ENCODE measurements around the gene NPB. TPM values are rescaled to one million over a fixed set of nuclear protein-coding genes. Genes with fewer than 3 reads are reported as not detected.

The NPB gene
- total and polyA plus RNA-seq, 2 donors (not counting 1 experiment from before 2014, with no cell fraction given) = 0.44 TPM; not detected in 1

DNA sequence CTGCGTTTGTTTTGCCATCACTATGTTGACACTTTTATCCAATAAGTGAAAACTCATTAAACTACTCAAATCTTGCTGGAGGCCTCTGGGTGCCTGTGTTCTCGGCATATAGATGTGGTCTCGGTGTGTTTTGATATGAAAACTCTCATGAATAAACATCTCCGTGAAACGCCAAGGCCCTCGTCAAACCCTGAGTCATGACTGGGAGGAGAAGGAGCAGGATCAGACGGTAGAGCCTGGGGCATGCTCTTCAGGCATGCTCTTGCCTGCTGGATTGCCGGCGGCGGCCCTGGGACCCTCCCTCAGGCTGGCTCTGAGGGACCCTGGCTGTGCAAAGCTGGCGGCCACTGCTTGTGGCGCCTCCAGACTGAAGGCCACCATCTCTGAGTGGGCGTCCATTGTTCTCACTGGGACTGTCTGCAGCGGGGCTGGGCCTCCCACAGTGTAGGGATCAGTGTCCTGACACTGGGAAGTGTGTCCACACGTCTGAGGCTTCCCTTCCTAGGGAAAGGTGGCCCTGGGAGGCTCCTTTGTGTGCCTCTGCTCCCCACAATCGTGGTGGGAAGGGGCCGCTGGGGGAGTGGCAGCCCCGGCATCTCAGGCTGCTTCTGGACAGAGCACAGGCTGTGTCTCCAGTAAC is 1.7 kb upstream of the NPB start:
- DNase-seq = no peak
- intact Hi-C loops (cut with micrococcal nuclease) = no loop called here
- CTCF ChIA-PET = no interaction called here
- no peaks in the 10 kb centered on the region for H3K9me3 Mint-ChIP-seq (ENCODE audit: insufficient read depth)
- no peak overlapping the region for H3K27ac Mint-ChIP-seq
- Histone ChIP-seq H3K79me2 (ENCODE audit: control insufficient read depth, insufficient read depth, low read length) (no peaks in the 10 kb centered on the region), H3K36me3 (replicated peaks in 1 of 2; ENCODE audit: control extremely low read depth in 1 of 2, control insufficient read depth in 1 of 2, extremely low read depth in 1 of 2, insufficient read depth in 2 of 2, low read length in 1 of 2) (peaks cover 0 to 45% of the 10 kb centered on the region in 2 experiments), H3K4me2 (replicated peaks; ENCODE audit: low read depth, low read length, poor library complexity, severe bottlenecking) (no peak overlapping the region), H3K27me3 (replicated peaks in 1 of 4; ENCODE audit: control extremely low read depth in 1 of 4, control insufficient read depth in 3 of 4, insufficient read depth in 4 of 4, low read length in 3 of 4) (peaks cover 0 to 20% (median 7%) of the 10 kb centered on the region in 4 experiments), H3K27ac (ENCODE audit: low read length in 2 of 2) (no peak overlapping the region), H2AFZ (ENCODE audit: insufficient read depth, low read depth, low read length, poor library complexity, severe bottlenecking) (no peak overlapping the region), H3K4me1 (ENCODE audit: control insufficient read depth in 2 of 2, insufficient read depth in 2 of 2, low read length in 2 of 2) (peaks cover 6 to 15% of the 10 kb centered on the region in 2 donors), H4K20me1 (ENCODE audit: control insufficient read depth, insufficient read depth, low read length, poor library complexity, severe bottlenecking) (no peaks in the 10 kb centered on the region), H3K9ac (ENCODE audit: low read length) (no peak overlapping the region), H3K4me3 (ENCODE audit: control extremely low read depth in 1 of 5, extremely low read depth in 1 of 5, insufficient read depth in 1 of 5, low read depth in 2 of 5, low read length in 4 of 5) (no peak overlapping the region), H3K9me3 (ENCODE audit: control extremely low read depth in 1 of 3, control insufficient read depth in 2 of 3, insufficient read depth in 1 of 3, low read length in 2 of 3) (no peaks in the 10 kb centered on the region)
- no peak overlapping the region for H3K4me3 Mint-ChIP-seq
- peaks cover 5% of the 10 kb centered on the region for H3K4me1 Mint-ChIP-seq
- 92% methylated on average over 14 of the region's 18 CpGs for WGBS (ENCODE audit: insufficient coverage)
- POLR2A ChIA-PET = no interaction called here
- ATAC-seq (ENCODE audit: low read depth) = no peak
- TF ChIP-seq EZH2 (IDR thresholded peaks at IDR 0.05; ENCODE audit: borderline replicate concordance, insufficient read depth, low read depth, low read length, poor library complexity, severe bottlenecking) = no peak
- TF ChIP-seq, protein P1, sequence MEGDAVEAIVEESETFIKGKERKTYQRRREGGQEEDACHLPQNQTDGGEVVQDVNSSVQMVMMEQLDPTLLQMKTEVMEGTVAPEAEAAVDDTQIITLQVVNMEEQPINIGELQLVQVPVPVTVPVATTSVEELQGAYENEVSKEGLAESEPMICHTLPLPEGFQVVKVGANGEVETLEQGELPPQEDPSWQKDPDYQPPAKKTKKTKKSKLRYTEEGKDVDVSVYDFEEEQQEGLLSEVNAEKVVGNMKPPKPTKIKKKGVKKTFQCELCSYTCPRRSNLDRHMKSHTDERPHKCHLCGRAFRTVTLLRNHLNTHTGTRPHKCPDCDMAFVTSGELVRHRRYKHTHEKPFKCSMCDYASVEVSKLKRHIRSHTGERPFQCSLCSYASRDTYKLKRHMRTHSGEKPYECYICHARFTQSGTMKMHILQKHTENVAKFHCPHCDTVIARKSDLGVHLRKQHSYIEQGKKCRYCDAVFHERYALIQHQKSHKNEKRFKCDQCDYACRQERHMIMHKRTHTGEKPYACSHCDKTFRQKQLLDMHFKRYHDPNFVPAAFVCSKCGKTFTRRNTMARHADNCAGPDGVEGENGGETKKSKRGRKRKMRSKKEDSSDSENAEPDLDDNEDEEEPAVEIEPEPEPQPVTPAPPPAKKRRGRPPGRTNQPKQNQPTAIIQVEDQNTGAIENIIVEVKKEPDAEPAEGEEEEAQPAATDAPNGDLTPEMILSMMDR (IDR thresholded peaks at IDR 0.05) = no peak
- peaks cover 7% of the 10 kb centered on the region for H3K27me3 Mint-ChIP-seq

DNA sequence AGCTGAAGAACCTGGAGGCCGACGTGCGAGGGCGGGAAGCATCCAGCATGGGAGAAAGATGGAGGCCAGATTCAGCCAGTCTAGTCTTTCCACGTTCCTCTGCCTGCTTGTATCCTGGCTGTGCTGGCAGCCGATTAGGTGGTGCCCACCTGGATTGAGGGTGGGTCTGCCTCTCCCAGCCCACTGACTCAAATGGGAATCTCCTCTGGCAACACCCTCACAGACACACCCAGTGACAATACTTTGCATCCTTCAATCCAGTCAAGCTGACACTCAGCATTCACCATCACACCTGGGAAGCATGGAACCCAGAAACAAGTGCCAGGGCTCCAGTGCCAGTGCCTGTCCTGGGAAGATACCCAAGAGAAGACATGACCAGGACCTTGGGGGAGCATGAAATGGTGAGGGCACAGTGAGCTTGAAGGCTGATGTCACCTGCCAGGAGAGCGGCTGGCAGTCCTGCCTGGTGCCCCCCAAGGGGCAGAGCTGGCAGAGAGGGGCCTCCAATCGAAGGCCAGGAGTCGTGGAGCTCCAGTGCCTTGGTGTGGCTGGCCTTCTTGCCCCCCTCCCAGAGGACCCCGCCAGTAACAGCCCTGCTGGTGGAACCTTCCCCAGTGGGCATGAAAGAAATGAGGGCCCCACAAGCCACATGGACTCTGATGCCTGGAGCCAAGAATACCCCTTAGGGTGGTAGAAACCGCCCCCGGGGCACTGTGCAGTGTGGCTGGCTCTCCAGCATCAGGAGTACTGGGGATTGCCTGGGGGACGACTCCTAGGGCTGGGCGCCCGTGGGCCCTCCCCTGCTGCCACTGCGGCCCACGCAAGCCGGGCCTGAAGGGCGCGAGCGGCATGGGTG is 643 bp upstream of the NPB start:
- Histone ChIP-seq H2AFZ (ENCODE audit: insufficient read depth, low read depth, low read length, poor library complexity, severe bottlenecking) (no peak overlapping the region), H3K27ac (ENCODE audit: low read length in 2 of 2) (no peak overlapping the region), H3K79me2 (ENCODE audit: control insufficient read depth, insufficient read depth, low read length) (no peaks in the 10 kb centered on the region), H3K4me3 (ENCODE audit: control extremely low read depth in 1 of 5, extremely low read depth in 1 of 5, insufficient read depth in 1 of 5, low read depth in 2 of 5, low read length in 4 of 5) (no peak overlapping the region), H3K4me1 (ENCODE audit: control insufficient read depth in 2 of 2, insufficient read depth in 2 of 2, low read length in 2 of 2) (peaks cover 6 to 15% of the 10 kb centered on the region in 2 donors), H3K4me2 (replicated peaks; ENCODE audit: low read depth, low read length, poor library complexity, severe bottlenecking) (peak overlapping the region; percentile 65), H3K9me3 (ENCODE audit: control extremely low read depth in 1 of 3, control insufficient read depth in 2 of 3, insufficient read depth in 1 of 3, low read length in 2 of 3) (no peaks in the 10 kb centered on the region), H3K36me3 (replicated peaks in 1 of 2; ENCODE audit: control extremely low read depth in 1 of 2, control insufficient read depth in 1 of 2, extremely low read depth in 1 of 2, insufficient read depth in 2 of 2, low read length in 1 of 2) (peaks cover 0 to 43% of the 10 kb centered on the region in 2 experiments), H3K27me3 (replicated peaks in 1 of 4; ENCODE audit: control extremely low read depth in 1 of 4, control insufficient read depth in 3 of 4, insufficient read depth in 4 of 4, low read length in 3 of 4) (peaks cover 0 to 20% (median 7%) of the 10 kb centered on the region in 4 experiments), H4K20me1 (ENCODE audit: control insufficient read depth, insufficient read depth, low read length, poor library complexity, severe bottlenecking) (no peaks in the 10 kb centered on the region), H3K9ac (ENCODE audit: low read length) (no peak overlapping the region)
- H3K4me3 Mint-ChIP-seq = peak overlapping the region; percentile 36
- no peaks in the 10 kb centered on the region for H3K9me3 Mint-ChIP-seq (ENCODE audit: insufficient read depth)
- no peak for TF ChIP-seq EZH2 (IDR thresholded peaks at IDR 0.05; ENCODE audit: borderline replicate concordance, insufficient read depth, low read depth, low read length, poor library complexity, severe bottlenecking)
- TF ChIP-seq, protein P1 (IDR thresholded peaks at IDR 0.05) = no peak
- H3K27ac Mint-ChIP-seq = no peak overlapping the region
- peaks cover 5% of the 10 kb centered on the region for H3K4me1 Mint-ChIP-seq
- WGBS (ENCODE audit: insufficient coverage) = 60% methylated on average over 21 of the region's 21 CpGs
- DNase-seq = no peak
- H3K27me3 Mint-ChIP-seq = peaks cover 7% of the 10 kb centered on the region
- intact Hi-C loops (cut with micrococcal nuclease) = no loop called here
- ChIA-PET CTCF (no interaction called here), POLR2A (no interaction called here)
- ATAC-seq (ENCODE audit: low read depth) = no peak

Data from B cell (primary cell).